ENCODE results near the gene SERF2. TPM values are rescaled to one million over a fixed set of nuclear protein-coding genes. Genes with fewer than 3 reads are reported as not detected.

The SERF2 gene
- total and polyA plus RNA-seq, 2 of the 13 experiments (the other 11 are each of a cell fraction or from before 2014, with no cell fraction given): 811 to 1,257 TPM

- no TSS peak for BruUV-seq (replicated peaks)
- no peak for FAIRE-seq
- no peaks in the 10 kb centered on the region for H3K79me2 ChIP-seq (ENCODE audit: insufficient read depth, low read length)
- no peaks in the 10 kb centered on the region for H3K27me3 ChIP-seq (ENCODE audit: control insufficient read depth in 1 of 2, insufficient read depth in 2 of 2, low read length in 2 of 2)
- in situ Hi-C loops (cut with HindIII; ENCODE audit: extremely low pct_ligation_motif_present, low pct_unique_long_range_greater_than_20kb) (loop anchor here (10.0 kb wide), 1 partner anchor 264 kb away; the partner anchor contains the start of gene MAP1A), intact Hi-C loops (cut with micrococcal nuclease; ENCODE audit: unreplicated experiment) (no loop called here)
- TF ChIP-seq ESRRA (CRISPR knock-in tag; IDR thresholded peaks at IDR 0.05; ENCODE audit: low read depth) (no peak), POGK (CRISPR knock-in tag; conservative IDR thresholded peaks at IDR 0.05) (no peak), MEIS2 (CRISPR knock-in tag; IDR thresholded peaks at IDR 0.05) (no peak), RERE (CRISPR knock-in tag; IDR thresholded peaks at IDR 0.05; ENCODE audit: low read depth) (no peak), NFIC (IDR thresholded peaks at IDR 0.05; ENCODE audit: low read length) (no peak), LCORL (IDR thresholded peaks at IDR 0.05) (no peak), LCORL (CRISPR knock-in tag; IDR thresholded peaks at IDR 0.05) (no peak), ZNF775 (CRISPR knock-in tag; IDR thresholded peaks at IDR 0.05; ENCODE audit: borderline replicate concordance) (no peak), ZNF24 (IDR thresholded peaks at IDR 0.05) (no peak)
- TF ChIP-seq, protein P1, sequence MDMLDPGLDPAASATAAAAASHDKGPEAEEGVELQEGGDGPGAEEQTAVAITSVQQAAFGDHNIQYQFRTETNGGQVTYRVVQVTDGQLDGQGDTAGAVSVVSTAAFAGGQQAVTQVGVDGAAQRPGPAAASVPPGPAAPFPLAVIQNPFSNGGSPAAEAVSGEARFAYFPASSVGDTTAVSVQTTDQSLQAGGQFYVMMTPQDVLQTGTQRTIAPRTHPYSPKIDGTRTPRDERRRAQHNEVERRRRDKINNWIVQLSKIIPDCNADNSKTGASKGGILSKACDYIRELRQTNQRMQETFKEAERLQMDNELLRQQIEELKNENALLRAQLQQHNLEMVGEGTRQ (IDR thresholded peaks at IDR 0.05; ENCODE audit: low read depth, low read length): no peak
- TF ChIP-seq, protein P1 (CRISPR knock-in tag; IDR thresholded peaks at IDR 0.05; ENCODE audit: borderline replicate concordance): no peak
- TF ChIP-seq, protein P2, sequence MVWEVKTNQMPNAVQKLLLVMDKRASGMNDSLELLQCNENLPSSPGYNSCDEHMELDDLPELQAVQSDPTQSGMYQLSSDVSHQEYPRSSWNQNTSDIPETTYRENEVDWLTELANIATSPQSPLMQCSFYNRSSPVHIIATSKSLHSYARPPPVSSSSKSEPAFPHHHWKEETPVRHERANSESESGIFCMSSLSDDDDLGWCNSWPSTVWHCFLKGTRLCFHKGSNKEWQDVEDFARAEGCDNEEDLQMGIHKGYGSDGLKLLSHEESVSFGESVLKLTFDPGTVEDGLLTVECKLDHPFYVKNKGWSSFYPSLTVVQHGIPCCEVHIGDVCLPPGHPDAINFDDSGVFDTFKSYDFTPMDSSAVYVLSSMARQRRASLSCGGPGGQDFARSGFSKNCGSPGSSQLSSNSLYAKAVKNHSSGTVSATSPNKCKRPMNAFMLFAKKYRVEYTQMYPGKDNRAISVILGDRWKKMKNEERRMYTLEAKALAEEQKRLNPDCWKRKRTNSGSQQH (CRISPR knock-in tag; IDR thresholded peaks at IDR 0.05; ENCODE audit: low read depth): no peak
- no peak overlapping the region for H3K4me2 ChIP-seq (ENCODE audit: low read depth, low read length)
- ChIA-PET POLR2A (no interaction called here), CTCF (ENCODE audit: low intra/inter-chr PET ratio, low total read pairs) (no interaction called here)
- H3K36me3 ChIP-seq (replicated peaks in 1 of 2; ENCODE audit: control insufficient read depth in 1 of 2, insufficient read depth in 2 of 2, low read length in 2 of 2): peaks cover 0 to 1% of the 10 kb centered on the region in 2 experiments; a peak in 1 of 5 replicates
- H3K4me1 ChIP-seq (ENCODE audit: insufficient read depth, low read length): peaks cover 15% of the 10 kb centered on the region
- H4K20me1 ChIP-seq (ENCODE audit: insufficient read depth, low read length): no peaks in the 10 kb centered on the region
- no peak overlapping the region for H3K27ac ChIP-seq (ENCODE audit: extremely low read length, insufficient read depth, low read length)
- WGBS (ENCODE audit: low lambda C conversion rate): 77% methylated on average over 1 of the region's 1 CpG
- no peak overlapping the region for H3K9ac ChIP-seq (ENCODE audit: insufficient read depth, low read depth, low read length)
- no peaks in the 10 kb centered on the region for H3K9me3 ChIP-seq (ENCODE audit: low read length)
- DNase-seq (ENCODE audit: low spot score): no peak
- no peak overlapping the region for H2AFZ ChIP-seq (ENCODE audit: low read length)
- no peak overlapping the region for H3K4me3 ChIP-seq (replicated peaks in 1 of 3; ENCODE audit: insufficient read depth in 1 of 3, low read depth in 2 of 3, low read length in 3 of 3)
- no peak for ATAC-seq
These were observed 13.1 kb upstream of the SERF2 start for GRCh38 chr15:43779016-43779415.

Data from HepG2 (cell line).